ENCODE results near the gene CMTR1. TPM values are rescaled to one million over a fixed set of nuclear protein-coding genes. Genes with fewer than 3 reads are reported as not detected.

CMTR1 gene
- total RNA-seq, 2 donors from 2014 or later = 28.1 to 147 TPM

GRCh38 chr6:37474316-37474715 lies 41.3 kb downstream of the CMTR1 start:
- H3K27me3 ChIP-seq (replicated peaks; ENCODE audit: insufficient read depth) = no peaks in the 10 kb centered on the region
- H3K4me1 ChIP-seq (replicated peaks) = peaks cover 7% of the 10 kb centered on the region
- intact Hi-C loops (cut with DNase I) = no loop called here
- no peak overlapping the region for H3K27ac ChIP-seq
- H3K9me3 ChIP-seq = no peaks in the 10 kb centered on the region
- H3K36me3 ChIP-seq = no peaks in the 10 kb centered on the region
- no peak overlapping the region for H3K4me3 ChIP-seq
- 93% methylated on average over 4 of the region's 4 CpGs for WGBS
- no peak for TF ChIP-seq CTCF (IDR thresholded peaks at IDR 0.05)
- no peak for TF ChIP-seq POLR2AphosphoS5 (IDR thresholded peaks at IDR 0.05)
- no peak for TF ChIP-seq POLR2A (IDR thresholded peaks at IDR 0.05)
- no peak for DNase-seq (ENCODE audit: low spot score)

- Histone ChIP-seq H3K4me3 (no peak overlapping the region), H3K27me3 (replicated peaks; ENCODE audit: insufficient read depth) (no peaks in the 10 kb centered on the region), H3K9me3 (no peaks in the 10 kb centered on the region), H3K4me1 (replicated peaks) (peaks cover 10% of the 10 kb centered on the region), H3K36me3 (no peaks in the 10 kb centered on the region), H3K27ac (no peak overlapping the region)
- intact Hi-C loops (cut with DNase I) = no loop called here
- TF ChIP-seq CTCF (IDR thresholded peaks at IDR 0.05) (no peak), POLR2A (IDR thresholded peaks at IDR 0.05) (no peak), POLR2AphosphoS5 (IDR thresholded peaks at IDR 0.05) (no peak)
- no peak for DNase-seq (ENCODE audit: low spot score)
- WGBS = 68% methylated on average over 3 of the region's 3 CpGs
Observed at GRCh38 chr6:37477191-37477590, 44.2 kb downstream of the CMTR1 start.

DNA sequence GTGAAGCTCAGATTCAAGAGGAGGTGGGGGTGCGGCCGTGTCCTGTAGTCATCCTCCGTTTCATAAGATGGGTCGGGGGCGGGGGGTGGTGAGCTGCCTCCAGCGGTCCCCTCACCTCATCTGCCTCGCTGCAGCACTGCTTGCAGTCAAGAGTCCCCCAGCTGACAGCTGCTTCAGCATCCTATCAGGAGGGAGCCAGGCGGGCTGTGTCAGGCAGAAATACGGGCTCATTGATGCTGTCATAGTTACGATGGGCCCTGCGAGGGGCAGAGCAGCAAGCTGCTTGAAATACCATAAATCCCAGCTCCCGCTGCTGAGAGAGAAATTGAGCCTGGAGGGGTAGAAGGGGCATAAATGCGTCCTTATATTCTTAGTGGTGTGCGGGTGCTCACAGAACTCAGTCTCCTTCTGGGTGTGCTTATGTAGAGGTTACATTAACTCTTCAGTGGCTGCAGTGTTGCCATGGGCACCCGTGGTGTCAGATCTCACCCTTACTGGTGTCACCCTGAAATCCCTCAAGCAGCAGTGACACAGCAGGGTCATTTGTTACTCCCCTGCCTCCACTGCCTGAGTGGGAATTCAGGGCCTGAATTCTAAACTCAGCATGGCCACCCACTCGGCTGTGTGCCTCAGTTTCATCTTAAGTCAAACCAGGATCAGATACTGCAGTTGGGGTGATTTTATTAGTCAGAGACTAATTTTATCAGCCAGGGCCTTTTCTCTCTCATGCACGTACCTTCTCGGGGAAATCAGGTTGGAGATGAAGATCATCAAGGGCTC lies 44.8 kb downstream of the CMTR1 start:
- 85% methylated on average over 18 of the region's 18 CpGs for WGBS
- DNase-seq (ENCODE audit: low spot score) = no peak

DNA sequence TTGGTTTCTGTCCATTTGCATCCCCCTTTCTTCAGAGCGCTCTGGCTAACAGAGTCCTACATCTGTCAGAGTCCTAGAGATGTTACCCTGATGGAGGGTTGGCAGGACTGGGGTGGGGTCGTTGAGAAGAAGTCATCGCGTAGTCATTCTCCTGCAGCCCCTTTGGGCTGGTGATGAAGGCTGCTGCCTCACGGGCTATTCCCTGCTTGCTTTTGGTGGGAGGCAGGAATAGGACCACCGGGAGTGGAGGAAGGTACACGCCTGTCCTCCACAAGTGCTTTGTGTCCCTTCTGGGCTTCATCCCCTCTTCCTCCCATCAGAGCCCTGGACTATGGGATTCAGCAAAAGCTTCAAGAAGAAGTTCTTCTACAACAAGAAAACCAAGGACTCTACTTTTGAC lies 45.8 kb downstream of the CMTR1 start:
- Histone ChIP-seq H3K36me3 (no peaks in the 10 kb centered on the region), H3K27ac (no peak overlapping the region), H3K4me1 (replicated peaks) (peaks cover 3% of the 10 kb centered on the region), H3K4me3 (no peak overlapping the region), H3K27me3 (replicated peaks; ENCODE audit: insufficient read depth) (no peaks in the 10 kb centered on the region), H3K9me3 (no peaks in the 10 kb centered on the region)
- intact Hi-C loops (cut with DNase I) = no loop called here
- WGBS = 93% methylated on average over 7 of the region's 7 CpGs
- DNase-seq (ENCODE audit: low spot score) = no peak
- no peak for TF ChIP-seq CTCF (IDR thresholded peaks at IDR 0.05)
- TF ChIP-seq POLR2AphosphoS5 (IDR thresholded peaks at IDR 0.05) = no peak
- TF ChIP-seq POLR2A (IDR thresholded peaks at IDR 0.05) = no peak

More for the DNA sequence above, 44.8 kb downstream of the CMTR1 start:
- intact Hi-C loops (cut with DNase I) = no loop called here
- Histone ChIP-seq H3K36me3 (no peaks in the 10 kb centered on the region), H3K27me3 (replicated peaks; ENCODE audit: insufficient read depth) (no peaks in the 10 kb centered on the region), H3K27ac (no peak overlapping the region), H3K4me3 (no peak overlapping the region), H3K4me1 (replicated peaks) (peaks cover 10% of the 10 kb centered on the region), H3K9me3 (no peaks in the 10 kb centered on the region)
- TF ChIP-seq POLR2A (IDR thresholded peaks at IDR 0.05) (no peak), POLR2AphosphoS5 (IDR thresholded peaks at IDR 0.05) (no peak), CTCF (IDR thresholded peaks at IDR 0.05) (no peak)

GRCh38 chr6:37479266-37479854 lies 46.3 kb downstream of the CMTR1 start:
- Histone ChIP-seq H3K9me3 (no peaks in the 10 kb centered on the region), H3K36me3 (no peaks in the 10 kb centered on the region), H3K4me3 (no peak overlapping the region), H3K27me3 (replicated peaks; ENCODE audit: insufficient read depth) (no peaks in the 10 kb centered on the region), H3K27ac (no peak overlapping the region), H3K4me1 (replicated peaks) (peaks cover 3% of the 10 kb centered on the region)
- DNase-seq (ENCODE audit: low spot score) = no peak
- 95% methylated on average over 6 of the region's 6 CpGs for WGBS
- intact Hi-C loops (cut with DNase I) = no loop called here
- TF ChIP-seq POLR2A (IDR thresholded peaks at IDR 0.05) = no peak
- TF ChIP-seq CTCF (IDR thresholded peaks at IDR 0.05) = no peak

Measured in prostate gland (tissue), 2 donors.